Tibial nerve (tissue), 4 donors: ENCODE results near the gene ARHGAP6.

ENCODE experiments used
- CTCF ChIP-seq, 5 experiments: fragments of 200-600 bp in 3 of 5; fragments of 450-650 bp in 2 of 5; sonication (generic) in 3 of 5; IDR thresholded peaks; one replicate each; pipeline ENCODE4 v1.5.1; 2016 to 2019; ENCODE audit warnings: antibody characterized with exemption in 5 of 5, mild to moderate bottlenecking in 3 of 5, moderate library complexity in 2 of 5
- EP300 ChIP-seq, 2 donors: sonication (generic); formaldehyde crosslinking; IDR thresholded peaks; one replicate each; pipeline ENCODE4 v1.6.1; 2017; ENCODE audit warnings: antibody characterized with exemption in 2 of 2, mild to moderate bottlenecking in 1 of 2
- POLR2A ChIP-seq, 2 donors: fragments of 450-650 bp; IDR thresholded peaks; one replicate each; pipeline ENCODE4 v1.6.1; 2017; ENCODE audit warnings: antibody characterized with exemption in 2 of 2, mild to moderate bottlenecking in 2 of 2, moderate library complexity in 2 of 2

GRCh38 chrX:11632732-11633131, 33.0 kb downstream of the ARHGAP6 start:
- TF ChIP-seq CTCF (IDR thresholded peaks at IDR 0.05) (no peak), POLR2A (IDR thresholded peaks at IDR 0.05) (no peak), EP300 (IDR thresholded peaks at IDR 0.05) (no peak)
